C4-2B (cell line): ENCODE measurements around the gene CDS1.

Experiments
- ZFX ChIP-seq: fragments of 450-650 bp; IDR thresholded peaks from 2 replicates; pipeline ENCODE4 v1.6.1; 2017
- TF ChIP-seq, protein P1 (sequence below): fragments of 450-650 bp; conservative IDR thresholded peaks from 2 replicates; pipeline ENCODE4 v1.5.1; 2017; ENCODE audit warnings: mild to moderate bottlenecking

DNA sequence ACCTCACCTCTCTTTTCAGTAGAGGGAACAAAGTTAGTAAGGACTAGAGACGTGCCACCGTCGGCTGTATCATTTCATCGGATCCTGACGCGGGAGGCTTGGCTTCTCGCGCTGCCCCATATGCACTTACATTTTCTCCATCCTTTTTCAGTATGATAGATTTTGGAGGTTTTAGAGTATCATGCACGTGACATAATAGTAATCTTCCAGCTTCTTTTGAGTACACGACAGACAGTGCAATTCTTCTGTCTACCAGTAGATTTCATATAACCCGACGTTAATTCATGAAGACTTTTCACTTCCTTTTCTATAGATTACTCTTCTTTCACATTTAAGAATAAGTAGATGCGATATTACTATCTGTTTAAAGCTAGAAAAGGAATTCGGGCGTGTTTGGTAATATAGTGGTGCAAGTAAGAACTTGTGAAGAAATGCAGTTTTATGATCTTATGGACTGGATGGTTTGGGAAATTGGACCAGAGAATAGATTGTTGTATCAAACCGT is 1.0 kb downstream of the CDS1 start:
- TF ChIP-seq, protein P1, sequence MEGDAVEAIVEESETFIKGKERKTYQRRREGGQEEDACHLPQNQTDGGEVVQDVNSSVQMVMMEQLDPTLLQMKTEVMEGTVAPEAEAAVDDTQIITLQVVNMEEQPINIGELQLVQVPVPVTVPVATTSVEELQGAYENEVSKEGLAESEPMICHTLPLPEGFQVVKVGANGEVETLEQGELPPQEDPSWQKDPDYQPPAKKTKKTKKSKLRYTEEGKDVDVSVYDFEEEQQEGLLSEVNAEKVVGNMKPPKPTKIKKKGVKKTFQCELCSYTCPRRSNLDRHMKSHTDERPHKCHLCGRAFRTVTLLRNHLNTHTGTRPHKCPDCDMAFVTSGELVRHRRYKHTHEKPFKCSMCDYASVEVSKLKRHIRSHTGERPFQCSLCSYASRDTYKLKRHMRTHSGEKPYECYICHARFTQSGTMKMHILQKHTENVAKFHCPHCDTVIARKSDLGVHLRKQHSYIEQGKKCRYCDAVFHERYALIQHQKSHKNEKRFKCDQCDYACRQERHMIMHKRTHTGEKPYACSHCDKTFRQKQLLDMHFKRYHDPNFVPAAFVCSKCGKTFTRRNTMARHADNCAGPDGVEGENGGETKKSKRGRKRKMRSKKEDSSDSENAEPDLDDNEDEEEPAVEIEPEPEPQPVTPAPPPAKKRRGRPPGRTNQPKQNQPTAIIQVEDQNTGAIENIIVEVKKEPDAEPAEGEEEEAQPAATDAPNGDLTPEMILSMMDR: peak; percentile 19; the same call in 1 of the 2 replicates
- TF ChIP-seq ZFX: no peak
